Loucy (cell line): ENCODE data around the gene DMRT3.
A peak's percentile ranks its signal among the peaks of the same experiment; 100 is the strongest.

Experiments
- H2AFZ ChIP-seq: fragments of 200-600 bp; sonication (generic); 2 replicates; pipeline ENCODE4 v1.6.0; 2016; ENCODE audit warnings: antibody characterized with exemption, mild to moderate bottlenecking, low read length, moderate library complexity
- H3F3A ChIP-seq: fragments of 200-600 bp; 2 replicates; pipeline ENCODE4 v1.6.0; 2016; ENCODE audit warnings: antibody characterized with exemption, low read depth, mild to moderate bottlenecking
- H3K27me3 ChIP-seq: fragments of 200-600 bp; sonication (generic); 2 replicates; pipeline ENCODE4 v1.6.1; 2014; ENCODE audit warnings: low read length, mild to moderate bottlenecking; ENCODE audit not compliant: insufficient read depth, poor library complexity, severe bottlenecking
- H3K36me3 ChIP-seq: fragments of 200-600 bp; sonication (generic); 2 replicates; pipeline ENCODE4 v1.6.1; 2016; ENCODE audit warnings: low read length; ENCODE audit not compliant: insufficient read depth
- H3K4me1 ChIP-seq: fragments of 200-600 bp; sonication (generic); 2 replicates; pipeline ENCODE4 v1.5.1; 2014; ENCODE audit warnings: low read length, mild to moderate bottlenecking; ENCODE audit not compliant: insufficient read depth, poor library complexity, severe bottlenecking
- H3K4me2 ChIP-seq: fragments of 200-600 bp; sonication (generic); 2 replicates; pipeline ENCODE4 v1.6.0; 2014; ENCODE audit warnings: antibody characterized with exemption, low read length, low read depth, mild to moderate bottlenecking; ENCODE audit not compliant: poor library complexity, severe bottlenecking
- H3K4me3 ChIP-seq: fragments of 200-600 bp; sonication (generic); 2 replicates; pipeline ENCODE4 v1.5.1; 2014; ENCODE audit warnings: low read length, mild to moderate bottlenecking, mixed read lengths; ENCODE audit not compliant: poor library complexity, severe bottlenecking
- H3K79me2 ChIP-seq: fragments of 200-600 bp; sonication (generic); 2 replicates; pipeline ENCODE4 v1.6.1; 2014; ENCODE audit warnings: low read length; ENCODE audit not compliant: insufficient read depth
- H3K9ac ChIP-seq: fragments of 200-600 bp; sonication (generic); 2 replicates; pipeline ENCODE4 v1.6.0; 2014; ENCODE audit warnings: mild to moderate bottlenecking, low read depth, low read length, moderate library complexity; ENCODE audit not compliant: poor library complexity, severe bottlenecking
- H3K9me2 ChIP-seq: fragments of 200-600 bp; sonication (generic); replicated peaks from 2 replicates; pipeline ENCODE4 v1.6.1; 2016; ENCODE audit warnings: low read depth, low read length, mixed read lengths
- H3K9me3 ChIP-seq: fragments of 200-600 bp; sonication (generic); 2 replicates; pipeline ENCODE4 v1.6.1; 2014; ENCODE audit warnings: mild to moderate bottlenecking, antibody characterized with exemption, low read length, low read depth; ENCODE audit not compliant: insufficient read depth
- H4K20me1 ChIP-seq: fragments of 200-600 bp; sonication (generic); 2 replicates; pipeline ENCODE4 v1.6.0; 2014; ENCODE audit warnings: antibody characterized with exemption, low read length, mild to moderate bottlenecking; ENCODE audit not compliant: insufficient read depth, poor library complexity, severe bottlenecking
- EZH2phosphoT487 ChIP-seq: fragments of 200-600 bp; IDR thresholded peaks from 2 replicates; pipeline ENCODE4 v1.6.1; 2018; ENCODE audit warnings: antibody characterized with exemption, mild to moderate bottlenecking, moderate library complexity, borderline replicate concordance
- TF ChIP-seq, protein P1 (sequence below): fragments of 200-600 bp; sonication (generic); conservative IDR thresholded peaks from 2 replicates; pipeline ENCODE4 v1.5.1; 2014; ENCODE audit warnings: mild to moderate bottlenecking, antibody characterized with exemption, low read length

Gene DMRT3

GRCh38 chr9:966870-967269 lies 9.6 kb upstream of the DMRT3 start:
- no peaks in the 10 kb centered on the region for H3K9me3 ChIP-seq
- H3K79me2 ChIP-seq = no peaks in the 10 kb centered on the region
- peak overlapping the region; percentile 83 for H2AFZ ChIP-seq
- TF ChIP-seq, protein P1, sequence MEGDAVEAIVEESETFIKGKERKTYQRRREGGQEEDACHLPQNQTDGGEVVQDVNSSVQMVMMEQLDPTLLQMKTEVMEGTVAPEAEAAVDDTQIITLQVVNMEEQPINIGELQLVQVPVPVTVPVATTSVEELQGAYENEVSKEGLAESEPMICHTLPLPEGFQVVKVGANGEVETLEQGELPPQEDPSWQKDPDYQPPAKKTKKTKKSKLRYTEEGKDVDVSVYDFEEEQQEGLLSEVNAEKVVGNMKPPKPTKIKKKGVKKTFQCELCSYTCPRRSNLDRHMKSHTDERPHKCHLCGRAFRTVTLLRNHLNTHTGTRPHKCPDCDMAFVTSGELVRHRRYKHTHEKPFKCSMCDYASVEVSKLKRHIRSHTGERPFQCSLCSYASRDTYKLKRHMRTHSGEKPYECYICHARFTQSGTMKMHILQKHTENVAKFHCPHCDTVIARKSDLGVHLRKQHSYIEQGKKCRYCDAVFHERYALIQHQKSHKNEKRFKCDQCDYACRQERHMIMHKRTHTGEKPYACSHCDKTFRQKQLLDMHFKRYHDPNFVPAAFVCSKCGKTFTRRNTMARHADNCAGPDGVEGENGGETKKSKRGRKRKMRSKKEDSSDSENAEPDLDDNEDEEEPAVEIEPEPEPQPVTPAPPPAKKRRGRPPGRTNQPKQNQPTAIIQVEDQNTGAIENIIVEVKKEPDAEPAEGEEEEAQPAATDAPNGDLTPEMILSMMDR = no peak
- TF ChIP-seq EZH2phosphoT487 = no peak
- no peak overlapping the region for H3K4me3 ChIP-seq
- peaks cover 20% of the 10 kb centered on the region for H3K4me1 ChIP-seq
- peak overlapping the region; percentile 47 for H3K4me2 ChIP-seq
- no peaks in the 10 kb centered on the region for H3K9me2 ChIP-seq
- no peaks in the 10 kb centered on the region for H3F3A ChIP-seq
- no peaks in the 10 kb centered on the region for H4K20me1 ChIP-seq
- H3K27me3 ChIP-seq = no peaks in the 10 kb centered on the region
- no peaks in the 10 kb centered on the region for H3K36me3 ChIP-seq
- H3K9ac ChIP-seq = no peak overlapping the region

DNA sequence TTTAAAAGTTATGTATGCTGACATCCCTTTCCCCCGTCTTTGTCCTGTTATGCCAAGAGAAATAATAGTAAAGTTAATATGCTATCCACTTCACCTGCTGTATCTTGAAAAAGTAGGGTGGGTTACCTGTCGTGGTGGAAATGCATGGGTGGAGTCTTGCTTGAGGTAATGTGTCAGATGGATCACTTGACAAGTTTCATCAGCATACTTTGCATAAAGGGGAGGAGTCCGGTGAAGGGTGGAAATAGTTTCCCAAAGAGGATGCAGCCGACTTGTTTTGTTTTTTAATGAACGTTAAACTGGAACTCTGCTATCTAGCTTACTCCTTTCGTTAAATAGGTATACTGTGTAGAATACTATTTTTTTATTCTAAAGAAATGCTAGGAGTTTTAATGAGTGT lies 9.0 kb upstream of the DMRT3 start:
- no peaks in the 10 kb centered on the region for H3K9me3 ChIP-seq
- peak overlapping the region; percentile 83 for H2AFZ ChIP-seq
- H3K9ac ChIP-seq = no peak overlapping the region
- TF ChIP-seq, protein P1 = no peak
- peaks cover 18% of the 10 kb centered on the region for H3K4me1 ChIP-seq
- no peaks in the 10 kb centered on the region for H4K20me1 ChIP-seq
- H3K4me3 ChIP-seq = no peak overlapping the region
- H3K27me3 ChIP-seq = no peaks in the 10 kb centered on the region
- H3F3A ChIP-seq = no peaks in the 10 kb centered on the region
- H3K4me2 ChIP-seq = peak overlapping the region; percentile 47
- H3K36me3 ChIP-seq = no peaks in the 10 kb centered on the region
- no peaks in the 10 kb centered on the region for H3K9me2 ChIP-seq
- H3K79me2 ChIP-seq = no peaks in the 10 kb centered on the region

DNA sequence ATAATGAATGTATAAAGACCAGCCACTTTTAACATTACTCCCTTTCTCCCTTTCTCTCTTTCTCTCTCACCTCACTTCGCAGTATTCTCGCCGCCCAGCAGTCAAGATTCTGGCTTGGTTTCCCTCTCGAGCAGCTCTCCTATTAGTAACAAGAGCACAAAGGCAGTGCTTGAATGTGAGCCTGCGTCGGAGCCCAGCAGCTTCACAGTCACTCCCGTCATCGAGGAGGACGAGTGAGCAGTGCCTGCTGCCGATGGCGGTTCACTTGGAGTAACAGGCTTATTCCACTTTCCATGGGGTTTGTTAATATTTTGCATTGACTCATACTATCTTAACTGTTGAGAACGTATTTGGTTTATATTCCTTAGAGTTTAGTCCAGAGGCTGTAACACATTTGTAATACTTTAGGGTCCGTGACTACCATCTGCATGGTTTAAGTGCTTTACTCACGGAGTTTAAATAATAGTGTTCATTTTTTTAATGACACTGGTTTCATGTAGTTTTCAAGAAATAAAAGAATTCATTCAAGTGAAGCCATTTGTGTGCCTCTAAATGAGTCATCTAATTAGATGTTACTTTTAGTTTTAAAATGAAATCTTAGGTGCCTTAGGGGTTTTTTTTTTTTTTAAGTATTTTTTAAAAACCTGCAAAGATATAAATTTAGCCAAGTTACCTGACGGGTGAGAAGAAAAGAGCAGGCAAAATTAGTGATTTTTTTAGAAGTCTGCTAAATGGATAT lies 8.4 kb upstream of the DMRT3 start:
- no peak for TF ChIP-seq EZH2phosphoT487
- TF ChIP-seq, protein P1 = no peak
- no peaks in the 10 kb centered on the region for H3K9me3 ChIP-seq
- H3F3A ChIP-seq = no peaks in the 10 kb centered on the region
- H4K20me1 ChIP-seq = no peaks in the 10 kb centered on the region
- no peaks in the 10 kb centered on the region for H3K79me2 ChIP-seq
- H3K4me3 ChIP-seq = no peak overlapping the region
- H3K9ac ChIP-seq = no peak overlapping the region
- H3K4me1 ChIP-seq = peaks cover 18% of the 10 kb centered on the region
- no peaks in the 10 kb centered on the region for H3K27me3 ChIP-seq
- no peak overlapping the region for H2AFZ ChIP-seq
- H3K4me2 ChIP-seq = no peak overlapping the region
- H3K36me3 ChIP-seq = no peaks in the 10 kb centered on the region
- no peaks in the 10 kb centered on the region for H3K9me2 ChIP-seq
